Caco-2 (cell line): ENCODE results near the gene RASD2. TPM values are rescaled to one million over a fixed set of nuclear protein-coding genes. Genes with fewer than 3 reads are reported as not detected.

ENCODE experiments used
- BruUV-seq: library from RNA; stranded (reverse); fragments of 400-500 nt; replicated peaks from 2 replicates; lab custom pipeline; 2021; lab: Mats Ljungman, UMichigan
- CTCF ChIA-PET: fragments of 300-600 bp; sonication (Branson Sonifier 250); formaldehyde crosslinking; loops from one replicate; lab custom pipeline; 2022; ENCODE audit warnings: antibody characterized with exemption; lab: Charles Lee
- POLR2A ChIA-PET: fragments of 300-600 bp; sonication (Branson Sonifier 250); formaldehyde crosslinking; loops from one replicate; lab custom pipeline; 2022; ENCODE audit warnings: antibody characterized with exemption; lab: Charles Lee
- DNase-seq, 2 experiments: peaks; one replicate each; pipeline versions ENCODE4 v3.0.0 to v3.0.0-alpha.2; 2020 to 2022
- H3K27me3 ChIP-seq: replicated peaks from 2 replicates; pipeline ENCODE4 v1.6.0; 2011; ENCODE audit warnings: low read length; ENCODE audit not compliant: control insufficient read depth, insufficient read depth
- H3K36me3 ChIP-seq: 2 replicates; pipeline ENCODE4 v1.5.1; 2011; ENCODE audit warnings: low read length; ENCODE audit not compliant: control insufficient read depth, insufficient read depth
- H3K4me1 ChIP-seq: fragments of 250-450 bp; sonication (Bioruptor Pico); 2 replicates; pipeline ENCODE4 v1.5.1; 2020; ENCODE audit warnings: mild to moderate bottlenecking
- H3K4me3 ChIP-seq: 2 replicates; pipeline ENCODE4 v1.5.1; 2011; ENCODE audit warnings: low read depth, mild to moderate bottlenecking, control low read depth, low read length
- H3K9me3 ChIP-seq: fragments of 250-450 bp; sonication (Bioruptor Pico); 2 replicates; pipeline ENCODE4 v1.5.1; 2020; ENCODE audit warnings: mild to moderate bottlenecking, moderate library complexity
- H3K27ac Mint-ChIP-seq: one replicate; pipeline ENCODE4 v1.8.0; 2022; ENCODE audit warnings: mixed read lengths; ENCODE audit not compliant: unreplicated experiment
- H3K27me3 Mint-ChIP-seq: one replicate; pipeline ENCODE4 v1.8.0; 2022; ENCODE audit warnings: mixed read lengths; ENCODE audit not compliant: insufficient read depth, unreplicated experiment
- H3K36me3 Mint-ChIP-seq: one replicate; pipeline ENCODE4 v1.8.0; 2022; ENCODE audit warnings: mild to moderate bottlenecking, mixed read lengths; ENCODE audit not compliant: insufficient read depth, unreplicated experiment
- H3K4me1 Mint-ChIP-seq: one replicate; pipeline ENCODE4 v1.8.0; 2022; ENCODE audit warnings: low read depth, mixed read lengths; ENCODE audit not compliant: unreplicated experiment
- H3K4me3 Mint-ChIP-seq: one replicate; pipeline ENCODE4 v1.8.0; 2022; ENCODE audit warnings: mild to moderate bottlenecking, moderate library complexity, mixed read lengths; ENCODE audit not compliant: unreplicated experiment
- H3K9me3 Mint-ChIP-seq: one replicate; pipeline ENCODE4 v1.8.0; 2022; ENCODE audit warnings: mixed read lengths; ENCODE audit not compliant: unreplicated experiment
- intact Hi-C: fragments of 100-400 bp; cut with micrococcal nuclease; formaldehyde crosslinking; loops from one replicate; pipeline ENCODE4 v1.10.0; 2022; ENCODE audit not compliant: unreplicated experiment
- total RNA-seq: library from RNA; stranded (reverse); gene quantifications from 2 replicates; pipeline ENCODE4 v1.2.3, GENCODE V29; 2022
- TF ChIP-seq, protein P1 (sequence below), 2 experiments: fragments of 200-600 bp in 1 of 2; IDR thresholded peaks; 1 replicate in 1 of 2; 2 replicates in 1 of 2; pipeline versions ENCODE4 v1.5.1 to v1.8.0; 2011 to 2022; ENCODE audit warnings: antibody characterized with exemption in 1 of 2, control low read depth in 1 of 2, inconsistent platforms in 1 of 2, low read depth in 1 of 2, low read length in 1 of 2, mild to moderate bottlenecking in 1 of 2, moderate library complexity in 1 of 2; ENCODE audit not compliant: insufficient read depth in 1 of 2, severe bottlenecking in 1 of 2, unreplicated experiment in 1 of 2

Gene RASD2
- total RNA-seq, 1 experiment from 2014 or later, result 0.09 TPM

DNA sequence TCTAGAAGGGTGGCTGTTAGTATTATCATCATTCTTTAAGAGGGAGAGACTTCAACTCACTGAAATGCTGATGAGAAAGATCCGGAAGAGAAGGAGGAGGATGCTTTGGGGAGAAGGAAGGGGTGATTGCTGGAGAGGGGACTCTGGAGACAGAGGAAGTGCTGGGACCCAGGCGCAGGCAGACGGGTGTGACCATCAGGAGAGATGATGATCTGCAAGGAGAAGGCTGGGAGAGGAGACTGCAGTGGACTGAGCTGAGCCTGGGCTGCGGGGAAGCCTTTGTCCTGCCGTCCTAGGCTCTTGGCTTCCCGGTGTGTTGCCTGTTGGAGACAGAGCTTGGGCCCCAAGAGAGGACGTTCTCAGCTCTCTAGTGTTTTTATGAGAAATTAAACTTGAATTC lies 22.6 kb downstream of the RASD2 start:
- TF ChIP-seq, protein P1, sequence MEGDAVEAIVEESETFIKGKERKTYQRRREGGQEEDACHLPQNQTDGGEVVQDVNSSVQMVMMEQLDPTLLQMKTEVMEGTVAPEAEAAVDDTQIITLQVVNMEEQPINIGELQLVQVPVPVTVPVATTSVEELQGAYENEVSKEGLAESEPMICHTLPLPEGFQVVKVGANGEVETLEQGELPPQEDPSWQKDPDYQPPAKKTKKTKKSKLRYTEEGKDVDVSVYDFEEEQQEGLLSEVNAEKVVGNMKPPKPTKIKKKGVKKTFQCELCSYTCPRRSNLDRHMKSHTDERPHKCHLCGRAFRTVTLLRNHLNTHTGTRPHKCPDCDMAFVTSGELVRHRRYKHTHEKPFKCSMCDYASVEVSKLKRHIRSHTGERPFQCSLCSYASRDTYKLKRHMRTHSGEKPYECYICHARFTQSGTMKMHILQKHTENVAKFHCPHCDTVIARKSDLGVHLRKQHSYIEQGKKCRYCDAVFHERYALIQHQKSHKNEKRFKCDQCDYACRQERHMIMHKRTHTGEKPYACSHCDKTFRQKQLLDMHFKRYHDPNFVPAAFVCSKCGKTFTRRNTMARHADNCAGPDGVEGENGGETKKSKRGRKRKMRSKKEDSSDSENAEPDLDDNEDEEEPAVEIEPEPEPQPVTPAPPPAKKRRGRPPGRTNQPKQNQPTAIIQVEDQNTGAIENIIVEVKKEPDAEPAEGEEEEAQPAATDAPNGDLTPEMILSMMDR (IDR thresholded peaks at IDR 0.05; ENCODE audit: insufficient read depth in 1 of 2, low read depth in 1 of 2, low read length in 1 of 2, severe bottlenecking in 1 of 2, unreplicated experiment in 1 of 2), result no peak
- H3K36me3 ChIP-seq, result no peaks in the 10 kb centered on the region
- Mint-ChIP-seq H3K9me3 (no peaks in the 10 kb centered on the region), H3K27me3 (no peaks in the 10 kb centered on the region), H3K36me3 (no peaks in the 10 kb centered on the region), H3K27ac (no peak overlapping the region), H3K4me3 (no peak overlapping the region), H3K4me1 (peaks cover 13% of the 10 kb centered on the region)
- H3K4me1 ChIP-seq, result peaks cover 11% of the 10 kb centered on the region
- ChIA-PET CTCF (no interaction called here), POLR2A (no interaction called here)
- DNase-seq, result no peak
- H3K4me3 ChIP-seq, result no peak overlapping the region
- intact Hi-C loops, result no loop called here
- no peaks in the 10 kb centered on the region; the same call in 1 of the 2 replicates for H3K27me3 ChIP-seq
- no peaks in the 10 kb centered on the region for H3K9me3 ChIP-seq
- no TSS peak for BruUV-seq

DNA sequence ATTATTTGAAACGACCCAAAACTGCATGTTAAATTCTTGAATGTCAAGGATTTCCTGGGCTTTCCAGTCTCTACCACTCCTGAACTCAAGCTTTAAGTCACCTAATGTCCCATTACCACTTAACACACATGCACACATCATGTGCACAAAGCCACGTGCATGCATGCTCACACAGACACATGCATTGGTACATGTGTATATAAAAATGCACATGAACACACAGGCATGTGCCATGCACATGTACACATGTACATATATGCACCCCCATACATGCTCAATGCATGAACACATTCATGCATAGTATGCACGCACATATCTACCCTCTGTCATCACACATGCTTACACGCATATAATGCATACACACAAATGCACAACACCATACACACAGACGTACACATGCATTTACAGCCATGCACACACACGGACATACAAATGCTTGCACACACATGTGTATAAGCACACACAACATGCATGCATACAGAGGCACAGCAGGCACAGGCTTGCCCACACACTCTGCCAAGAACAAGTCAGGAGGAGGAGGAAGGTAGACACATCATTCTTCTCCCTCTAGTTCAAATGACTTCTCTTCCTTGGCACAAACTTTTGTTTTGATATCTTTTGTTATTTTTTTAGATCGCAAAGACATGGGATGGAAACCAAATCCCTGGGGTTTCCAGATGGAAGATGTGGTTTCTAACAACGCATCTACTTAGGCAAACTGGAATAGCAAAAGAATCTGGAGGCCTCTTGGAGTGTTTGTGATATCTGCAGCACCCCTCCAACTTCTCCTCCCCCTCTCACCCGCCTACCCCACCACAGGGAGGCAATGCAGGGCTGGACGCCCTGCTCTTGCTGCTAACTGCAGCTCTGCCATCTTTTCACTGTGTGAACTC lies 24.6 kb downstream of the RASD2 start:
- TF ChIP-seq, protein P1 (IDR thresholded peaks at IDR 0.05; ENCODE audit: insufficient read depth in 1 of 2, low read depth in 1 of 2, low read length in 1 of 2, severe bottlenecking in 1 of 2, unreplicated experiment in 1 of 2), result no peak
- Mint-ChIP-seq H3K4me1 (peaks cover 25% of the 10 kb centered on the region), H3K4me3 (no peak overlapping the region), H3K36me3 (no peaks in the 10 kb centered on the region), H3K9me3 (no peaks in the 10 kb centered on the region), H3K27me3 (no peaks in the 10 kb centered on the region), H3K27ac (no peak overlapping the region)
- Histone ChIP-seq H3K4me3 (no peak overlapping the region), H3K36me3 (no peaks in the 10 kb centered on the region), H3K4me1 (peaks cover 11% of the 10 kb centered on the region), H3K9me3 (no peaks in the 10 kb centered on the region), H3K27me3 (no peaks in the 10 kb centered on the region; the same call in 1 of the 2 replicates)
- CTCF ChIA-PET, result no interaction called here
- DNase-seq, result no peak
- POLR2A ChIA-PET, result no interaction called here
- no TSS peak for BruUV-seq
- intact Hi-C loops, result no loop called here

DNA sequence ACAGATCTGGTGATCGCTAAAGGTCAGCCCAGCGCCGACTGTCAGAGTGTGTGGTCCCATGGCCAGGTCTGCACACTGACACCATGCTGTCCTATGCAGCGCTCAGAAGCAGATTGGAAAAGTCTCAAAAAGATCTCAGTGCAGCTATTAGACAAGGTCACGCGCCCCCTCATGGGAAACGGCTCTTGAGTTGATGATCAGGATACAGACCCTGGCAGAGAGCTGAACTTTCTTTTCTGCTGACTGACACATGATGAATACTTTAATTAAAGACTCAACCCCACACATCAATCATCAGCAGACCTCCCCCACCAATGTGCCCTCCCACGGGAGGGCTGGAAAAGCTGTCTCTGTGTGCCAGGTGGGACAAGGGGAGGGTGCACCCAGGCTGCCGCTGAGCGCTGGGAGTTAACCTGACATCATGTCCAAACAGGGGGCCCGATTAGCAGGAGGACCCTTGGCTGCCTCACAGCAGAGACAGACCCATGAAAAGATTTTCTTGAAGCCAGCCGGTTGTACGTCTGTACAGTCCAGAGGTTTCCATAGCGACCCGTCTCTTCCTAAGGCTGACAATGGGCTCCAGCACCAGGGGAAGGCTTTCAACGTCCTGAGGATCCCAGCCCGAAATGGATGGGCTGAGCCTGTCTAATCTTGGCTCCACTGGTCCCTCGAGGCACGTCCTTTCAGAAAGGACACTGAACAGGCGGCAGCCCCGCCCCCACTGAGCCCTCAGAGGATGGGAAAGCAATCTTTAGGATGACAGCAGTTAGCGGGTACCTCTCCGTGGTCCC lies 26.9 kb downstream of the RASD2 start:
- TF ChIP-seq, protein P1 (IDR thresholded peaks at IDR 0.05; ENCODE audit: insufficient read depth in 1 of 2, low read depth in 1 of 2, low read length in 1 of 2, severe bottlenecking in 1 of 2, unreplicated experiment in 1 of 2), result no peak
- H3K36me3 Mint-ChIP-seq, result no peaks in the 10 kb centered on the region
- ChIA-PET CTCF (no interaction called here), POLR2A (interaction anchor here (0.6 to 0.7 kb wide), 2 partner anchors 11 to 22 kb away, joined by 3 to 6 read pairs; no protein-coding TSS in a partner anchor)
- DNase-seq, result no peak
- H3K4me1 Mint-ChIP-seq, result peaks cover 11% of the 10 kb centered on the region
- no peak overlapping the region for H3K4me3 ChIP-seq
- H3K9me3 ChIP-seq, result no peaks in the 10 kb centered on the region
- H3K27me3 Mint-ChIP-seq, result no peaks in the 10 kb centered on the region
- H3K4me3 Mint-ChIP-seq, result no peak overlapping the region
- intact Hi-C loops, result no loop called here
- no TSS peak for BruUV-seq
- H3K27ac Mint-ChIP-seq, result no peak overlapping the region
- no peaks in the 10 kb centered on the region for H3K9me3 Mint-ChIP-seq
- H3K27me3 ChIP-seq, result no peaks in the 10 kb centered on the region
- H3K36me3 ChIP-seq, result no peaks in the 10 kb centered on the region
- no peaks in the 10 kb centered on the region; the same call in 1 of the 2 replicates for H3K4me1 ChIP-seq
